Neural cell (in vitro differentiated cells): ENCODE data around the gene ADGRF3.

Source experiments
- EZH2 ChIP-seq: fragments of 200-600, 300-800 bp; shearing (Covaris generic), sonication (generic); IDR thresholded peaks from 2 replicates; pipeline ENCODE4 v1.6.1; 2014; ENCODE audit warnings: antibody characterized with exemption, low read length, borderline replicate concordance, mild to moderate bottlenecking; ENCODE audit not compliant: insufficient read depth, poor library complexity, severe bottlenecking
- MXI1 ChIP-seq: fragments of 450-650 bp; conservative IDR thresholded peaks from 2 replicates; pipeline ENCODE4 v1.6.1; 2014; ENCODE audit warnings: antibody characterized with exemption, mild to moderate bottlenecking; ENCODE audit not compliant: poor library complexity, severe bottlenecking
- POLR2AphosphoS5 ChIP-seq: IDR thresholded peaks from 2 replicates; pipeline ENCODE4 v1.6.1; 2012
- TAF1 ChIP-seq: IDR thresholded peaks from 2 replicates; pipeline ENCODE4 v1.6.1; 2012; ENCODE audit warnings: low read depth
- TF ChIP-seq, protein P1 (sequence below): fragments of 450-650 bp; IDR thresholded peaks from 2 replicates; pipeline ENCODE4 v1.5.1; 2014; ENCODE audit warnings: antibody characterized with exemption, mild to moderate bottlenecking, moderate library complexity; ENCODE audit not compliant: poor library complexity, severe bottlenecking
- TF ChIP-seq, protein P2 (sequence below): IDR thresholded peaks from 2 replicates; pipeline ENCODE4 v1.6.1; 2012; ENCODE audit warnings: borderline replicate concordance

DNA sequence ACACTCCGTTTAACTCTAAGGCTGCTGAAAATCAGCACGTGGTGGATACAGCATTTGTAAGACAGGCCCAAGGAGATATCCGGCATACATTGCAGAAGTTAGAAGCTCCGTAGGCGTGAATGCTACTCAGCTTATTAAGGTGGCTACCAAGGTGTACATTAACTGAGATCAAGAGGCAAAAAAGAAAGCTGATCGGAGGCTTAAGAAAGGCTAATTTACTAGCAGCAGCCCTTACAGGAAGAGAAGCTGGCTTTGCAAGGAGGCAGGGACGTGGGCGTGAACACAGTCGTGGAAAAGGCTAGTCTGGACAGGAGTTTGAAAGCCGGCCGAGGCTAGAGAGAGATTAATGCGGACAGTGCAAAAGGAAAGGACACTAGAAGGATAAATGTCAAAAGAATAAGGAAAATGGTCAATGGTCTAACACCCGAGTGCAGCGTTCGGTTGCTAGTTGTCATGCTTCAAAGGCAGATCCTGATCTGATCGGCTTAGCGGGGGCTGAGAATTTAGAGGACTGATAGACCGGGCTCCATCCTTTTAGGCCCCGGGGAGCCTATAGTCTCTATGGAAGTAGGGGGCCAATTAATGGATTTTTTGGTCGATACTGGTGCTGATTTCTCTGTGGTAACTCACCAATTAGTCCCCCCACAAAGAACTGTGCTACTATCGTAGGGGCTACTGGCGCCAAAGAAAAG is 46.2 kb downstream of the ADGRF3 start:
- TF ChIP-seq TAF1, result no peak
- TF ChIP-seq, protein P1, sequence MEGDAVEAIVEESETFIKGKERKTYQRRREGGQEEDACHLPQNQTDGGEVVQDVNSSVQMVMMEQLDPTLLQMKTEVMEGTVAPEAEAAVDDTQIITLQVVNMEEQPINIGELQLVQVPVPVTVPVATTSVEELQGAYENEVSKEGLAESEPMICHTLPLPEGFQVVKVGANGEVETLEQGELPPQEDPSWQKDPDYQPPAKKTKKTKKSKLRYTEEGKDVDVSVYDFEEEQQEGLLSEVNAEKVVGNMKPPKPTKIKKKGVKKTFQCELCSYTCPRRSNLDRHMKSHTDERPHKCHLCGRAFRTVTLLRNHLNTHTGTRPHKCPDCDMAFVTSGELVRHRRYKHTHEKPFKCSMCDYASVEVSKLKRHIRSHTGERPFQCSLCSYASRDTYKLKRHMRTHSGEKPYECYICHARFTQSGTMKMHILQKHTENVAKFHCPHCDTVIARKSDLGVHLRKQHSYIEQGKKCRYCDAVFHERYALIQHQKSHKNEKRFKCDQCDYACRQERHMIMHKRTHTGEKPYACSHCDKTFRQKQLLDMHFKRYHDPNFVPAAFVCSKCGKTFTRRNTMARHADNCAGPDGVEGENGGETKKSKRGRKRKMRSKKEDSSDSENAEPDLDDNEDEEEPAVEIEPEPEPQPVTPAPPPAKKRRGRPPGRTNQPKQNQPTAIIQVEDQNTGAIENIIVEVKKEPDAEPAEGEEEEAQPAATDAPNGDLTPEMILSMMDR, result no peak
- TF ChIP-seq, protein P2, sequence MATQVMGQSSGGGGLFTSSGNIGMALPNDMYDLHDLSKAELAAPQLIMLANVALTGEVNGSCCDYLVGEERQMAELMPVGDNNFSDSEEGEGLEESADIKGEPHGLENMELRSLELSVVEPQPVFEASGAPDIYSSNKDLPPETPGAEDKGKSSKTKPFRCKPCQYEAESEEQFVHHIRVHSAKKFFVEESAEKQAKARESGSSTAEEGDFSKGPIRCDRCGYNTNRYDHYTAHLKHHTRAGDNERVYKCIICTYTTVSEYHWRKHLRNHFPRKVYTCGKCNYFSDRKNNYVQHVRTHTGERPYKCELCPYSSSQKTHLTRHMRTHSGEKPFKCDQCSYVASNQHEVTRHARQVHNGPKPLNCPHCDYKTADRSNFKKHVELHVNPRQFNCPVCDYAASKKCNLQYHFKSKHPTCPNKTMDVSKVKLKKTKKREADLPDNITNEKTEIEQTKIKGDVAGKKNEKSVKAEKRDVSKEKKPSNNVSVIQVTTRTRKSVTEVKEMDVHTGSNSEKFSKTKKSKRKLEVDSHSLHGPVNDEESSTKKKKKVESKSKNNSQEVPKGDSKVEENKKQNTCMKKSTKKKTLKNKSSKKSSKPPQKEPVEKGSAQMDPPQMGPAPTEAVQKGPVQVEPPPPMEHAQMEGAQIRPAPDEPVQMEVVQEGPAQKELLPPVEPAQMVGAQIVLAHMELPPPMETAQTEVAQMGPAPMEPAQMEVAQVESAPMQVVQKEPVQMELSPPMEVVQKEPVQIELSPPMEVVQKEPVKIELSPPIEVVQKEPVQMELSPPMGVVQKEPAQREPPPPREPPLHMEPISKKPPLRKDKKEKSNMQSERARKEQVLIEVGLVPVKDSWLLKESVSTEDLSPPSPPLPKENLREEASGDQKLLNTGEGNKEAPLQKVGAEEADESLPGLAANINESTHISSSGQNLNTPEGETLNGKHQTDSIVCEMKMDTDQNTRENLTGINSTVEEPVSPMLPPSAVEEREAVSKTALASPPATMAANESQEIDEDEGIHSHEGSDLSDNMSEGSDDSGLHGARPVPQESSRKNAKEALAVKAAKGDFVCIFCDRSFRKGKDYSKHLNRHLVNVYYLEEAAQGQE, result no peak
- TF ChIP-seq EZH2, result no peak
- no peak for TF ChIP-seq POLR2AphosphoS5
- no peak for TF ChIP-seq MXI1
